ENCODE results near the gene OXTR. TPM values are rescaled to one million over a fixed set of nuclear protein-coding genes. Genes with fewer than 3 reads are reported as not detected.

Gene OXTR
- total and polyA plus RNA-seq, 2 of the 4 experiments (the other 2 are of a cell fraction), result 42.8 to 56.1 TPM

DNA sequence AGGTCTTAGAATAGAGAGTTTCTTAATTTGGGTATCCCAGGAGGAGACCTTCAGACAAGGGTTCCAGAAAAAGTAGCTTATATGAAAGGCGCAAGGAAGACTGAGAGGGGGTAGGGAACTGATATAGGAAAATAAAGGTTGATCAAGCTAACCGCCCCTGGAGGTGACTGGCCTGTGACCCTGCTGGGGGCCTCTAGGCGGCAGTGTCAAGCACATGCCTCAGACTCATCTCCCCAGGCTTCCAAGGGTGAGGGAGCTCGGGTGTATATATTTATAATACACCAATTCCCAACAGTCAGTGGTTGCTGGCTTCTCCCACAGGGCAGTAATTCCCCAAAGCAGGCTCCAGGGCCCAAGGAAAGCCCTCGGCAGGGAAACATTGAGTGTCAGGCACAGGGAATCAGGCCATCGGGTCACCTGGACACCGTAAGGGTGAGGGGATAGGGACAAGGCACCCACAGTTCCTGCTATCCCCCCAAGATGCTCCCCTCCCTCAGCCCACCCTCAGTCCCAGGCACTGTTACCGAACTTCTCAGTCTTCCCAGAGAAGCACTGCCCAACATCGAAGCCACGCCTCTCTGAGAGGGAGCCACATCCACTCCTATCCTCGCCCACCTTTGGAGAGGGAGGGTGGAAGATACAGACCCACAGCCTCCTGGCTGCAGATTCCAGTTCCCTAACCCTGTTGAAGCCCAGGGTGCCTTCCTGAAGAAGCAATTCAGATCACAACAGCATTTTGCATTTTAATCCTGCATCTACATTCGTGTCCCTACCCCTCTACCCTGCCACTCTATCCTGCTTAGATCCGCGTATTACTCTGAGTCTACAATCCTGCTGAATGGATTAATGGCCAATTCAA, 55.3 kb downstream of the OXTR start:
- dilution Hi-C loops (cut with HindIII; ENCODE audit: low sequenced_read_pairs, unreplicated experiment) (no loop called here), intact Hi-C loops (cut with micrococcal nuclease) (no loop called here), in situ Hi-C loops (cut with MboI; ENCODE audit: low sequenced_read_pairs) (no loop called here)
- no peak overlapping the region for H2BK15ac ChIP-seq (ENCODE audit: low read depth, low read length)
- no peaks in the 10 kb centered on the region for H3K4me1 ChIP-seq (ENCODE audit: control insufficient read depth, insufficient read depth, low read length)
- no peaks in the 10 kb centered on the region for H3K9me3 ChIP-seq (ENCODE audit: control insufficient read depth, insufficient read depth, low read length)
- H3K14ac ChIP-seq (replicated peaks; ENCODE audit: low read depth, low read length), result no peak overlapping the region
- WGBS, 2 experiments (ENCODE audit: extremely low coverage in 2 of 2, insufficient read length in 1 of 2), result no CpG with 5 or more reads among the region's 14 CpGs
- POLR2A ChIA-PET (ENCODE audit: unreplicated experiment), result no interaction called here
- H3K18ac ChIP-seq (ENCODE audit: low read depth, low read length), result no peak overlapping the region
- H2BK120ac ChIP-seq (ENCODE audit: low read depth, low read length), result no peak overlapping the region
- no peaks in the 10 kb centered on the region for H3K36me3 ChIP-seq (ENCODE audit: control insufficient read depth, insufficient read depth, low read length)
- no peak overlapping the region for H3K27ac ChIP-seq (ENCODE audit: insufficient read depth, low read length)
- no peak overlapping the region for H4K91ac ChIP-seq (ENCODE audit: insufficient read depth, low read depth, low read length)
- no peak overlapping the region for H3K56ac ChIP-seq (ENCODE audit: extremely low read depth, insufficient read depth, low read length)
- H2BK20ac ChIP-seq (ENCODE audit: low read depth, low read length), result no peak overlapping the region
- no TSS peak for BruUV-seq (replicated peaks)
- CTCF ChIA-PET, result interaction anchor here (0.6 kb wide), 2 partner anchors 27 to 118 kb away, joined by 3 read pairs; no protein-coding TSS in a partner anchor
- no peak overlapping the region for H2AK9ac ChIP-seq (replicated peaks; ENCODE audit: low read depth, low read length, poor library complexity)
- no peak overlapping the region for H4K8ac ChIP-seq (ENCODE audit: low read depth in 2 of 2, low read length in 2 of 2)
- H3K79me1 ChIP-seq (ENCODE audit: low read depth in 1 of 2, low read length in 2 of 2), result no peaks in the 10 kb centered on the region
- no peak overlapping the region for H3K4ac ChIP-seq (ENCODE audit: low read depth, low read length)
- ATAC-seq (ENCODE audit: low read depth), result peak; percentile 56; the same call in 1 of the 2 replicates
- no peaks in the 10 kb centered on the region for H3K9me1 ChIP-seq (ENCODE audit: insufficient read depth, low read length)
- no peak overlapping the region for H3K23ac ChIP-seq (ENCODE audit: low read depth, low read length)
- H3K27me3 ChIP-seq (ENCODE audit: control insufficient read depth, insufficient read depth, low read length), result peaks cover 4% of the 10 kb centered on the region
- H2AK5ac ChIP-seq (ENCODE audit: low read depth, low read length), result no peak overlapping the region
- H4K20me1 ChIP-seq (ENCODE audit: insufficient read depth, low read length), result no peaks in the 10 kb centered on the region; the same call in 1 of the 2 replicates
- no peak overlapping the region for H3K4me2 ChIP-seq (ENCODE audit: low read depth, low read length)
- no peak for DNase-seq
- no peak overlapping the region for H4K5ac ChIP-seq (ENCODE audit: low read depth, low read length)
- no peak overlapping the region for H2BK5ac ChIP-seq (ENCODE audit: low read depth, low read length, poor library complexity, severe bottlenecking)
- H2AFZ ChIP-seq (replicated peaks; ENCODE audit: low read length, poor library complexity), result no peak overlapping the region
- no peak overlapping the region for H3K4me3 ChIP-seq (ENCODE audit: insufficient read depth, low read depth, low read length)
- TF ChIP-seq, protein P1, sequence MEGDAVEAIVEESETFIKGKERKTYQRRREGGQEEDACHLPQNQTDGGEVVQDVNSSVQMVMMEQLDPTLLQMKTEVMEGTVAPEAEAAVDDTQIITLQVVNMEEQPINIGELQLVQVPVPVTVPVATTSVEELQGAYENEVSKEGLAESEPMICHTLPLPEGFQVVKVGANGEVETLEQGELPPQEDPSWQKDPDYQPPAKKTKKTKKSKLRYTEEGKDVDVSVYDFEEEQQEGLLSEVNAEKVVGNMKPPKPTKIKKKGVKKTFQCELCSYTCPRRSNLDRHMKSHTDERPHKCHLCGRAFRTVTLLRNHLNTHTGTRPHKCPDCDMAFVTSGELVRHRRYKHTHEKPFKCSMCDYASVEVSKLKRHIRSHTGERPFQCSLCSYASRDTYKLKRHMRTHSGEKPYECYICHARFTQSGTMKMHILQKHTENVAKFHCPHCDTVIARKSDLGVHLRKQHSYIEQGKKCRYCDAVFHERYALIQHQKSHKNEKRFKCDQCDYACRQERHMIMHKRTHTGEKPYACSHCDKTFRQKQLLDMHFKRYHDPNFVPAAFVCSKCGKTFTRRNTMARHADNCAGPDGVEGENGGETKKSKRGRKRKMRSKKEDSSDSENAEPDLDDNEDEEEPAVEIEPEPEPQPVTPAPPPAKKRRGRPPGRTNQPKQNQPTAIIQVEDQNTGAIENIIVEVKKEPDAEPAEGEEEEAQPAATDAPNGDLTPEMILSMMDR (conservative IDR thresholded peaks at IDR 0.05; ENCODE audit: low read depth, low read length), result 0 out of 2 replicates have a peak, but pooled peaks have one; percentile 26
- no peak for TF ChIP-seq MAZ (IDR thresholded peaks at IDR 0.05; ENCODE audit: borderline replicate concordance, low read depth, low read length)
- TF ChIP-seq RAD21 (IDR thresholded peaks at IDR 0.05; ENCODE audit: low read length), result 0 out of 2 replicates have a peak, but pooled peaks have one; percentile 20
- no peak overlapping the region for H3K9ac ChIP-seq (ENCODE audit: low read depth, low read length)

Data from IMR-90 (cell line).